ENCODE measurements around the gene ARHGAP24. TPM values are rescaled to one million over a fixed set of nuclear protein-coding genes. Genes with fewer than 3 reads are reported as not detected.

The ARHGAP24 gene
- total RNA-seq, 1 experiment from 2014 or later, result 2.1 TPM

- TF ChIP-seq ZSCAN18 (CRISPR knock-in tag; IDR thresholded peaks at IDR 0.05) (no peak), MLX (CRISPR knock-in tag; IDR thresholded peaks at IDR 0.05) (no peak), ESRRA (CRISPR knock-in tag; IDR thresholded peaks at IDR 0.05; ENCODE audit: borderline replicate concordance) (no peak), FOXJ3 (CRISPR knock-in tag; IDR thresholded peaks at IDR 0.05; ENCODE audit: borderline replicate concordance) (no peak), NFE2L1 (CRISPR knock-in tag; IDR thresholded peaks at IDR 0.05) (no peak), ZNF425 (CRISPR knock-in tag; conservative IDR thresholded peaks at IDR 0.05) (no peak), STAT6 (CRISPR knock-in tag; conservative IDR thresholded peaks at IDR 0.05; ENCODE audit: low read depth) (no peak), TEAD1 (CRISPR knock-in tag; IDR thresholded peaks at IDR 0.05) (no peak)
Measured at GRCh38 chr4:85491527-85491926, 16.6 kb downstream of the ARHGAP24 start (continued).

- H3K9me3 Mint-ChIP-seq, result no peaks in the 10 kb centered on the region
- no peak for TF ChIP-seq ATF2 (CRISPR knock-in tag; IDR thresholded peaks at IDR 0.05; ENCODE audit: borderline replicate concordance, low read depth)
- TF ChIP-seq E2F1 (CRISPR knock-in tag; IDR thresholded peaks at IDR 0.05), result no peak
- no peak for TF ChIP-seq FOXP1 (CRISPR knock-in tag; IDR thresholded peaks at IDR 0.05; ENCODE audit: borderline replicate concordance)
- TF ChIP-seq CTCF (IDR thresholded peaks at IDR 0.05), result no peak
- TF ChIP-seq CREM (CRISPR knock-in tag; IDR thresholded peaks at IDR 0.05), result no peak
- no peak for TF ChIP-seq USF1 (CRISPR knock-in tag; IDR thresholded peaks at IDR 0.05)
- TF ChIP-seq HMGXB4 (CRISPR knock-in tag; IDR thresholded peaks at IDR 0.05), result no peak
- TF ChIP-seq ZBTB21 (CRISPR knock-in tag; IDR thresholded peaks at IDR 0.05; ENCODE audit: borderline replicate concordance), result no peak
- TF ChIP-seq E2F5 (CRISPR knock-in tag; IDR thresholded peaks at IDR 0.05), result no peak
- TF ChIP-seq KAT7 (CRISPR knock-in tag; IDR thresholded peaks at IDR 0.05; ENCODE audit: borderline replicate concordance), result no peak
- no peak for TF ChIP-seq NFE2L1 (CRISPR knock-in tag; IDR thresholded peaks at IDR 0.05)
- no peak for TF ChIP-seq MYBL2 (CRISPR knock-in tag; IDR thresholded peaks at IDR 0.05)
- no peak for TF ChIP-seq ZNF317 (CRISPR knock-in tag; IDR thresholded peaks at IDR 0.05; ENCODE audit: borderline replicate concordance, low read depth)
- TF ChIP-seq FOXK1 (CRISPR knock-in tag; IDR thresholded peaks at IDR 0.05), result no peak
Measured at GRCh38 chr4:85492336-85492735, 17.4 kb downstream of the ARHGAP24 start.

More at GRCh38 chr4:85492336-85492735, 17.4 kb downstream of the ARHGAP24 start:
- ATAC-seq (no peak), DNase-seq (ENCODE audit: low spot score) (no peak)
- Mint-ChIP-seq H3K27me3 (ENCODE audit: low read depth) (no peaks in the 10 kb centered on the region), H3K27ac (no peak overlapping the region), H3K36me3 (no peaks in the 10 kb centered on the region), H3K4me1 (peaks cover 23% of the 10 kb centered on the region), H3K4me3 (no peak overlapping the region)
- ChIA-PET POLR2A (no interaction called here), CTCF (no interaction called here)
